ENCODE data around the gene EP400. TPM values are rescaled to one million over a fixed set of nuclear protein-coding genes. Genes with fewer than 3 reads are reported as not detected.

The EP400 gene
- total and polyA plus RNA-seq, 9 of the 15 experiments (the other 6 are each of a cell fraction or from before 2014, with no cell fraction given), result 4.5 to 58.0 (median 7.0) TPM

DNA sequence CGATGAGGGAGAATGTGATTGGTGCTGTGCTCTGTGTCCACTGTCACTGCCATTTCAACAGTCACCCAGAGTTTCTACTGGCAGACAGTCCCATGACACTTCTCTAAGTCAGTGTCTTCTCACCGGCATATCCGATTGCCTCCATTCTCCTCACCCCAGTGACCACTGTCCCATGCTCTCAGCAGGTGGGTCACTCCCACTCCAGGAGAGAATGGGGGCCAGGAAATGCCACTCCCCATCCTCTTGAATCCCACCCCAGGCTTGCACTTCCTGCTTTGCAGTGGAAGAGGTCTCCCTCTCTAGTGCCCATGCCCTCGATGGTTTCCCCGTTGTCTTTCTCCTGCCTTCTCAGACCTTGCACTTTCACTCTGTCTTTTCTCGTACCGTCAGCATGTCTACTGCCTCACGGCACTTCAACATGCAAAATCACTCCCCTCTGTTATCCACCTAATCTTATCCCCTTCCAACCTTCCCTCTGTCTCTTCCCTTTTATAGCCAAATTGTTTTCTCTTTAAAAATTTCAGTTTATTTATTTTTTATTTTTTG, 2.2 kb upstream of the EP400 start (continued):
- TF ChIP-seq ZNF318 (IDR thresholded peaks at IDR 0.05; ENCODE audit: borderline replicate concordance in 1 of 2, low read depth in 1 of 2) (no peak), HLTF (IDR thresholded peaks at IDR 0.05) (no peak), ZBTB26 (CRISPR knock-in tag; IDR thresholded peaks at IDR 0.05) (no peak), ATF1 (CRISPR knock-in tag; IDR thresholded peaks at IDR 0.05) (no peak), ATF1 (tag; IDR thresholded peaks at IDR 0.05) (0 out of 2 replicates have a peak, but pooled peaks have one; percentile 23), BRCA1 (IDR thresholded peaks at IDR 0.05) (no peak), BRCA1 (CRISPR knock-in tag; IDR thresholded peaks at IDR 0.05) (no peak), C11orf30 (IDR thresholded peaks at IDR 0.05; ENCODE audit: low read depth) (0 out of 2 replicates have a peak, but pooled peaks have one; percentile 28), SMAD3 (CRISPR knock-in tag; conservative IDR thresholded peaks at IDR 0.05) (no peak)
- TF ChIP-seq, protein P1, sequence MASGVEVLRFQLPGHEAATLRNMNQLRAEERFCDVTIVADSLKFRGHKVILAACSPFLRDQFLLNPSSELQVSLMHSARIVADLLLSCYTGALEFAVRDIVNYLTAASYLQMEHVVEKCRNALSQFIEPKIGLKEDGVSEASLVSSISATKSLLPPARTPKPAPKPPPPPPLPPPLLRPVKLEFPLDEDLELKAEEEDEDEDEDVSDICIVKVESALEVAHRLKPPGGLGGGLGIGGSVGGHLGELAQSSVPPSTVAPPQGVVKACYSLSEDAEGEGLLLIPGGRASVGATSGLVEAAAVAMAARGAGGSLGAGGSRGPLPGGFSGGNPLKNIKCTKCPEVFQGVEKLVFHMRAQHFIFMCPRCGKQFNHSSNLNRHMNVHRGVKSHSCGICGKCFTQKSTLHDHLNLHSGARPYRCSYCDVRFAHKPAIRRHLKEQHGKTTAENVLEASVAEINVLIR (CRISPR knock-in tag; IDR thresholded peaks at IDR 0.05), result no peak
- TF ChIP-seq, protein P2, sequence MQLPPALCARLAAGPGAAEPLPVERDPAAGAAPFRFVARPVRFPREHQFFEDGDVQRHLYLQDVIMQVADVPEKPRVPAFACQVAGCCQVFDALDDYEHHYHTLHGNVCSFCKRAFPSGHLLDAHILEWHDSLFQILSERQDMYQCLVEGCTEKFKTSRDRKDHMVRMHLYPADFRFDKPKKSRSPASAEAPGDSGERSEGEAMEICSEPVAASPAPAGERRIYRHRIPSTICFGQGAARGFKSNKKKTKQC (CRISPR knock-in tag; IDR thresholded peaks at IDR 0.05), result no peak
